NB4 (cell line): ENCODE measurements around the gene RYR2.

Experiments
- DNase-seq: peaks from one replicate; pipeline ENCODE4 v3.0.0; 2010; ENCODE audit warnings: low read depth
- H3K4me3 ChIP-seq: one replicate; pipeline ENCODE4 v1.5.1; 2011; ENCODE audit warnings: mild to moderate bottlenecking, low read depth, low read length, moderate library complexity
- MYC ChIP-seq: IDR thresholded peaks from 2 replicates; pipeline ENCODE4 v1.6.1; 2011; ENCODE audit warnings: low read depth, low read length
- POLR2A ChIP-seq: IDR thresholded peaks from 2 replicates; pipeline ENCODE4 v1.6.1; 2011; ENCODE audit warnings: mild to moderate bottlenecking; ENCODE audit not compliant: insufficient read length; ENCODE audit errors: extremely low read depth
- TF ChIP-seq, protein P1 (sequence below): IDR thresholded peaks from 2 replicates; pipeline ENCODE4 v1.6.1; 2011; ENCODE audit warnings: low read depth, low read length
- TF ChIP-seq, protein P2 (sequence below): IDR thresholded peaks from one replicate; pipeline ENCODE4 v1.5.1; 2012; ENCODE audit warnings: low read depth, low read length

RYR2 gene

DNA sequence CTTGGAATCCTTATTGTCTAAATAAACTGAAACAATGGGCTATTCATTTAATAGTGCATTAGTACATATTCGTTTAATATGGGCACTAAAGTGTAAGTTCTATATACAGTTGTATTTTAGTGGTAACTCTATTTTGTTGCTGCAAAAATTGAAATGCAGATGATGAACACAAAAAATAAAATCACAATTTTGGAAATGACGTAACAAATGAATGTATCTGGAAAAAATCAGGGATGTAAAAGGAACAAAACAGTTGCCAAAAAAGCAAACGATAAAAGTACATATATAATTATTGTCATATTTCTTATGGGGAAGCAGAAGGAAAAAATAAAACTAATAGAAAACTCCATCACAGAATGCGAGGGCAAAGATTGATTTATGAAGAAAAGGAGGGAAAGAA, 254.9 kb downstream of the RYR2 start:
- TF ChIP-seq, protein P1, sequence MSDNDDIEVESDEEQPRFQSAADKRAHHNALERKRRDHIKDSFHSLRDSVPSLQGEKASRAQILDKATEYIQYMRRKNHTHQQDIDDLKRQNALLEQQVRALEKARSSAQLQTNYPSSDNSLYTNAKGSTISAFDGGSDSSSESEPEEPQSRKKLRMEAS = no peak
- TF ChIP-seq, protein P2, sequence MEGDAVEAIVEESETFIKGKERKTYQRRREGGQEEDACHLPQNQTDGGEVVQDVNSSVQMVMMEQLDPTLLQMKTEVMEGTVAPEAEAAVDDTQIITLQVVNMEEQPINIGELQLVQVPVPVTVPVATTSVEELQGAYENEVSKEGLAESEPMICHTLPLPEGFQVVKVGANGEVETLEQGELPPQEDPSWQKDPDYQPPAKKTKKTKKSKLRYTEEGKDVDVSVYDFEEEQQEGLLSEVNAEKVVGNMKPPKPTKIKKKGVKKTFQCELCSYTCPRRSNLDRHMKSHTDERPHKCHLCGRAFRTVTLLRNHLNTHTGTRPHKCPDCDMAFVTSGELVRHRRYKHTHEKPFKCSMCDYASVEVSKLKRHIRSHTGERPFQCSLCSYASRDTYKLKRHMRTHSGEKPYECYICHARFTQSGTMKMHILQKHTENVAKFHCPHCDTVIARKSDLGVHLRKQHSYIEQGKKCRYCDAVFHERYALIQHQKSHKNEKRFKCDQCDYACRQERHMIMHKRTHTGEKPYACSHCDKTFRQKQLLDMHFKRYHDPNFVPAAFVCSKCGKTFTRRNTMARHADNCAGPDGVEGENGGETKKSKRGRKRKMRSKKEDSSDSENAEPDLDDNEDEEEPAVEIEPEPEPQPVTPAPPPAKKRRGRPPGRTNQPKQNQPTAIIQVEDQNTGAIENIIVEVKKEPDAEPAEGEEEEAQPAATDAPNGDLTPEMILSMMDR = no peak
- TF ChIP-seq POLR2A = no peak
- no peak overlapping the region for H3K4me3 ChIP-seq
- no peak for DNase-seq

DNA sequence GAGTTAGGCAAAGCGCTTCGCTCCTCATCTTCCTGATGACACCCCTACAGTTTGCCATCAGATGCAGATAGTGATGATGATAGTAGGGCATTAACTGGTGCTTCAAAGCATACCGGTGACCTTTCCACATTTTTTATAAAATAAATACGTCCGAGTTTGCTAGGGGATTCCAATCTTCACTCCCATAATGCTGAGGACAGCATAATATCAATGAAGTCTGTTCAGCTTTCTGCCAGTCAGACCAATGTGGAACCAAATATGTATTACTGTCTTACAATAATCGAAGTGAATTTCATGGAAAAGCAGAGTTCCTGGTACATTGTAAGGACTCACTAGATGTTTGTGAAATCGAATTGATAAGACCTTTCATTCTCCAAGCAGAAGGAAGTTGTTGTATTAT, 258.7 kb downstream of the RYR2 start:
- TF ChIP-seq, protein P1 = no peak
- TF ChIP-seq, protein P2 = no peak
- TF ChIP-seq MYC (no peak), POLR2A (no peak)
- no peak for DNase-seq
- H3K4me3 ChIP-seq = no peak overlapping the region

DNA sequence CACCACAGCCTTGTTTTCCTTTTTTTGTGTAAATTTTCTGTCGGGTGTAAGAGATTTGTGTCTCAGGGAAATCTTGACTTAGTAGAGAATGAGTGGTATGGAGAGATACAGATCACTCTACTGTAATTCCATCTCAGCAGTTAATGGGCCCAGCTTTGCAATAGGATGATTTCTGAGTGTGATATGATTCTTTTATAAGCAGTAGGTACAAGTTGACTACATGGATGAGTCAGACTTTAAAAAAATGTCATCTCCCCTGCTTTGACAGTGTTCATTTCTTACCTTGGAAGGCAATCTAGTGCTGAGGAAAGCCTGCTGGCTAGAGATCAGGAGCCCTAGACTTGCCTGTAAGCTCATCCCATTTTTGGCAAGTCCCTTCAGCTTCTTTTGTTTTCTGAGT, 261.9 kb downstream of the RYR2 start:
- H3K4me3 ChIP-seq = no peak overlapping the region
- no peak for TF ChIP-seq MYC
- TF ChIP-seq, protein P2 = no peak
- TF ChIP-seq, protein P1 = no peak
- no peak for DNase-seq

DNA sequence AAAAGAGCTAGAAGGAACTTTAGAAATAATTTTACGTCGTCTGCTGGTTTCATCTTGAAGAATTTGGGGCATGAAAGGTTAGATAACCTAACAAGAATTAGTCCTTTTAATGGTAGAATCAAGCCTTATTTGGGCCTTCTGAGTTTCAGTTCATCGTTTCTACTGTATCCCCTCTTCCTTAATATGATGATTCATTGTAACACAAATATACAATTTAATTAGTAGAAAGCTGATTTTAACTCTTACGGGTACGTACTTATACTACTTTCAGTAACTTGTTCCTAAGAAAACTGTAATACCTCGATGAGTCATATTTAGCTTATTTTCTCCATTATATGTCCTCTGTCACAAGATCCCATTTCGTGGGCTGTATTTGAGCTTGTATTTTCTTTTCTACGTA, 264.7 kb downstream of the RYR2 start:
- H3K4me3 ChIP-seq = no peak overlapping the region
- TF ChIP-seq, protein P2 = no peak
- TF ChIP-seq MYC (no peak), POLR2A (no peak)
- TF ChIP-seq, protein P1 = no peak
- no peak for DNase-seq

DNA sequence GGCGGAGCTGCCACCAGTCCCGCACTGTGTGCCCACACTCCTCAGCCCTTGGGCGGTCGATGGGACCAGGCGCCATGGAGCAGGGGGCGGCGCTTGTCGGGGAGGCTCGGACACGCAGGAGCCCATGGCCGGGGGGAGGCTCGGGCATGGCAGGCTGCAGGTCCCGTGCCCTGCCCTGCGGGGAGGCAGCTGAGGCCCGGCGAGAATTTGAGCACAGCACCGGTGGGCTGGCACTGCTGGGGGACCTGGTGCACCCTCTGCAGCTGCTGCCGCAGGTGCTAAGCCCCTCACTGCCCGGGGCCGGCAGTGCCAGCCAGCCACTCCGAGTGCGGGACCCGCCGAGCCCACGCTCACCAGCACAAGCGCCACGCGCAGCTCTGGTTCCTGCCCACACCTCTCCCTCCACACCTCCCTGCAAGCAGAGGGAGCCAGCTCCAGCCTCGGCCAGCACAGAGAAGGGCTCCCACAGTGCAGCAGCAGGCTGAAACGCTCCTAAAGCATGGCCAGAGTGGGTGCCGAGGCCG, 267.7 kb downstream of the RYR2 start:
- no peak for DNase-seq
- H3K4me3 ChIP-seq = no peak overlapping the region
- no peak for TF ChIP-seq MYC
- TF ChIP-seq POLR2A = no peak
- TF ChIP-seq, protein P2 = no peak
- TF ChIP-seq, protein P1 = no peak

DNA sequence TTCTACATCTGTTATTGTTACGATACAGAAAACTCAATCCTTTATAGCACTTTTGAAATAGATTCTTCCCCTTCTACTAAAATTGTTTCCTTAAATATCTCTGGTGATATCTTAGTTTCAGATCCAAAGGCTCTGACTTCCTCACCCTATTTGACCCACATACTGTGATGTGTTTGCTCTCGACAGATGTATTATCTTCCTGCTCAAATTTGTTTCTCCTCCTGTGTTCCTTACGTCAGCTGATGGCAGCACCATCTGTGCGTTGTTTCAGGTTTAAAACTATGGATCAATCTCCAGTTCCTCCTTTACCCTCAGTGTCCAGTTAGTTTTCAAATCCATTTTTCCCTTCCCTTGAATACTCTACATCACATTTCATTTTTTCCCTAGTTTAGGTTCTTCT, 274.4 kb downstream of the RYR2 start:
- DNase-seq = no peak
- no peak overlapping the region for H3K4me3 ChIP-seq
- TF ChIP-seq POLR2A = no peak
- TF ChIP-seq, protein P2 = no peak
- TF ChIP-seq MYC = no peak
- TF ChIP-seq, protein P1 = no peak
